GM19455 (cell line): ENCODE measurements around the gene CDKN2D.
"Not testable (repeated sequence)": the region's sequence is repeated elsewhere in the genome, so short reads cannot be mapped to it uniquely, and the experiment has no call there.

Source experiments
- ATAC-seq: cut with Tn5 transposase; IDR thresholded peaks from one replicate; pipeline ENCODE4 v1.9.1; 2021; ENCODE audit not compliant: unreplicated experiment

The CDKN2D gene

GRCh38 chr19:10552510-10553053 is 16.2 kb downstream of the CDKN2D start:
- ATAC-seq: no peak

- no peak for ATAC-seq
These were observed 17.0 kb downstream of the CDKN2D start for GRCh38 chr19:10551698-10552301.

- ATAC-seq: not testable (repeated sequence)
These were observed 17.8 kb downstream of the CDKN2D start for GRCh38 chr19:10551006-10551405.

GRCh38 chr19:10550336-10550735 is 18.4 kb downstream of the CDKN2D start:
- no peak for ATAC-seq

- no peak for ATAC-seq
These were observed 19.0 kb downstream of the CDKN2D start for GRCh38 chr19:10549733-10550132.

- no peak for ATAC-seq
These were observed 20.0 kb downstream of the CDKN2D start for GRCh38 chr19:10548746-10549276.

GRCh38 chr19:10546817-10547216 is 22.0 kb downstream of the CDKN2D start:
- no peak for ATAC-seq

GRCh38 chr19:10544753-10545251 is 24.0 kb downstream of the CDKN2D start:
- ATAC-seq: no peak

GRCh38 chr19:10544242-10544752 is 24.5 kb downstream of the CDKN2D start:
- ATAC-seq: no peak

GRCh38 chr19:10543420-10544241 is 25.1 kb downstream of the CDKN2D start, which contains the start of gene ATG4D:
Gene ATG4D (plus strand): TSS chr19:10543904. CDS start chr19:10544091, 187 bp downstream.
- ATAC-seq: no peak

GRCh38 chr19:10543059-10543419 is 25.7 kb downstream of the CDKN2D start:
- no peak for ATAC-seq

- not testable (repeated sequence) for ATAC-seq
These were observed 29.8 kb downstream of the CDKN2D start for GRCh38 chr19:10539016-10539415.

GRCh38 chr19:10538204-10538983 is 30.4 kb downstream of the CDKN2D start:
- no peak for ATAC-seq

GRCh38 chr19:10537668-10538067 is 31.1 kb downstream of the CDKN2D start:
- no peak for ATAC-seq

GRCh38 chr19:10535613-10536012 is 33.2 kb downstream of the CDKN2D start:
- ATAC-seq: no peak

GRCh38 chr19:10533646-10534386 is 35.0 kb downstream of the CDKN2D start:
- no peak for ATAC-seq

- no peak for ATAC-seq
These were observed 36.3 kb downstream of the CDKN2D start for GRCh38 chr19:10532457-10532856.

GRCh38 chr19:10526887-10527286 is 41.9 kb downstream of the CDKN2D start:
- ATAC-seq: not testable (repeated sequence)

- no peak for ATAC-seq
These were observed 43.1 kb downstream of the CDKN2D start for GRCh38 chr19:10525636-10526035.

- no peak for ATAC-seq
These were observed 45.6 kb downstream of the CDKN2D start for GRCh38 chr19:10523135-10523636.
